GM12872 (cell line): ENCODE data around the gene C5orf47.

Experiments
- CTCF ChIP-seq: IDR thresholded peaks from 3 replicates; pipeline ENCODE4 v1.5.1; 2011; ENCODE audit warnings: low read depth, mild to moderate bottlenecking, low read length, moderate library complexity; ENCODE audit not compliant: insufficient read depth

The C5orf47 gene

GRCh38 chr5:173950829-173951228 lies 38.1 kb upstream of the C5orf47 start:
- no peak for TF ChIP-seq CTCF

GRCh38 chr5:173953528-173954090 lies 35.4 kb upstream of the C5orf47 start:
- TF ChIP-seq CTCF: no peak

GRCh38 chr5:173954671-173955521 lies 34.1 kb upstream of the C5orf47 start:
- TF ChIP-seq CTCF: no peak

GRCh38 chr5:173960986-173961385 lies 28.0 kb upstream of the C5orf47 start:
- no peak for TF ChIP-seq CTCF

- TF ChIP-seq CTCF: no peak
Observed at GRCh38 chr5:173961418-173961817, 27.6 kb upstream of the C5orf47 start.

- TF ChIP-seq CTCF: no peak
Observed at GRCh38 chr5:173962436-173962972, 26.5 kb upstream of the C5orf47 start.

- no peak for TF ChIP-seq CTCF
Observed at GRCh38 chr5:173963182-173963838, 25.7 kb upstream of the C5orf47 start.
